ENCODE results near the gene MRPL16.

The MRPL16 gene

GRCh38 chr11:59771605-59772004 is 39.0 kb downstream of the MRPL16 start:
- DNase-seq (ENCODE audit: low read depth in 2 of 2), result no peak

GRCh38 chr11:59770869-59771268 is 39.7 kb downstream of the MRPL16 start:
- DNase-seq (ENCODE audit: low read depth in 2 of 2), result no peak

- DNase-seq (ENCODE audit: low read depth in 2 of 2), result no peak
Observed at GRCh38 chr11:59770319-59770718, 40.3 kb downstream of the MRPL16 start.

GRCh38 chr11:59769828-59770227 is 40.8 kb downstream of the MRPL16 start:
- DNase-seq (ENCODE audit: low read depth in 2 of 2), result no peak

GRCh38 chr11:59769111-59769510 is 41.5 kb downstream of the MRPL16 start:
- no peak for DNase-seq (ENCODE audit: low read depth in 2 of 2)

- no peak for DNase-seq (ENCODE audit: low read depth in 2 of 2)
Observed at GRCh38 chr11:59767225-59767611, 43.4 kb downstream of the MRPL16 start.

GRCh38 chr11:59766542-59767224 is 43.9 kb downstream of the MRPL16 start:
- no peak for DNase-seq (ENCODE audit: low read depth in 2 of 2)

- no peak for DNase-seq (ENCODE audit: low read depth in 2 of 2)
Observed at GRCh38 chr11:59765068-59765735, 45.4 kb downstream of the MRPL16 start.

- no peak for DNase-seq (ENCODE audit: low read depth in 2 of 2)
Observed at GRCh38 chr11:59761993-59762392, 48.6 kb downstream of the MRPL16 start.

- no peak for DNase-seq (ENCODE audit: low read depth in 2 of 2)
Observed at GRCh38 chr11:59760771-59761170, 49.8 kb downstream of the MRPL16 start.

- DNase-seq (ENCODE audit: low read depth in 2 of 2), result no peak
Observed at GRCh38 chr11:59759900-59760299, 50.7 kb downstream of the MRPL16 start.

- no peak for DNase-seq (ENCODE audit: low read depth in 2 of 2)
Observed at GRCh38 chr11:59758401-59759037, 52.1 kb downstream of the MRPL16 start.

GRCh38 chr11:59756845-59757244 is 53.7 kb downstream of the MRPL16 start:
- no peak for DNase-seq (ENCODE audit: low read depth in 2 of 2)

GRCh38 chr11:59756558-59756840 is 54.1 kb downstream of the MRPL16 start:
- no peak for DNase-seq (ENCODE audit: low read depth in 2 of 2)

All from activated CD4-positive, alpha-beta T cell treated with anti-CD3 and anti-CD28 coated beads for 24 hours (primary cell).